Glomerular visceral epithelial cell (primary cell): ENCODE results near the gene ACBD6.
"Not testable (repeated sequence)": the region's sequence is repeated elsewhere in the genome, so short reads cannot be mapped to it uniquely, and the experiment has no call there.

Experiments used
- DNase-seq: peaks from one replicate; pipeline ENCODE4 v3.0.0-alpha.2; 2016; ENCODE audit errors: extremely low spot score

ACBD6 gene

GRCh38 chr1:180502361-180503279 is at the start of gene ACBD6:
TSS of gene ACBD6 (minus strand) at chr1:180502577. CDS start at chr1:180502266, 311 bp downstream.
- DNase-seq, result peak; percentile 81

GRCh38 chr1:180551997-180552396 is 49.6 kb upstream of the ACBD6 start:
- no peak for DNase-seq

- no peak for DNase-seq
Observed at GRCh38 chr1:180550241-180550640, 47.9 kb upstream of the ACBD6 start.

GRCh38 chr1:180549770-180550169 is 47.4 kb upstream of the ACBD6 start:
- not testable (repeated sequence) for DNase-seq

GRCh38 chr1:180548686-180549317 is 46.4 kb upstream of the ACBD6 start:
- DNase-seq, result no peak

- no peak for DNase-seq
Observed at GRCh38 chr1:180545991-180546390, 43.6 kb upstream of the ACBD6 start.

- DNase-seq, result no peak
Observed at GRCh38 chr1:180544050-180544449, 41.7 kb upstream of the ACBD6 start.

GRCh38 chr1:180542838-180543145 is 40.4 kb upstream of the ACBD6 start:
- peak; percentile 45 for DNase-seq

- peak; percentile 47 for DNase-seq
Observed at GRCh38 chr1:180542113-180542837, 39.9 kb upstream of the ACBD6 start.

GRCh38 chr1:180540697-180541594 is 38.6 kb upstream of the ACBD6 start:
- no peak for DNase-seq

- DNase-seq, result no peak
Observed at GRCh38 chr1:180539136-180539535, 36.8 kb upstream of the ACBD6 start.

- DNase-seq, result no peak
Observed at GRCh38 chr1:180536821-180537372, 34.5 kb upstream of the ACBD6 start.

GRCh38 chr1:180535418-180535999 is 33.1 kb upstream of the ACBD6 start:
- DNase-seq, result no peak

GRCh38 chr1:180534214-180534613 is 31.8 kb upstream of the ACBD6 start:
- DNase-seq, result no peak

- DNase-seq, result peak; percentile 64
Observed at GRCh38 chr1:180533266-180533987, 31.1 kb upstream of the ACBD6 start.

- DNase-seq, result no peak
Observed at GRCh38 chr1:180532854-180533253, 30.5 kb upstream of the ACBD6 start.

- peak; percentile 89 for DNase-seq
Observed at GRCh38 chr1:180530501-180530900, 28.1 kb upstream of the ACBD6 start.

- no peak for DNase-seq
Observed at GRCh38 chr1:180528868-180529470, 26.6 kb upstream of the ACBD6 start.

GRCh38 chr1:180527101-180527669 is 24.8 kb upstream of the ACBD6 start:
- peak; percentile 34 for DNase-seq

GRCh38 chr1:180525715-180526039 is 23.3 kb upstream of the ACBD6 start:
- no peak for DNase-seq
